ENCODE measurements around the gene ICA1L. TPM values are rescaled to one million over a fixed set of nuclear protein-coding genes. Genes with fewer than 3 reads are reported as not detected.

The ICA1L gene
- total and polyA plus RNA-seq, 12 donors = 0.81 to 12.1 (median 6.6) TPM

DNA sequence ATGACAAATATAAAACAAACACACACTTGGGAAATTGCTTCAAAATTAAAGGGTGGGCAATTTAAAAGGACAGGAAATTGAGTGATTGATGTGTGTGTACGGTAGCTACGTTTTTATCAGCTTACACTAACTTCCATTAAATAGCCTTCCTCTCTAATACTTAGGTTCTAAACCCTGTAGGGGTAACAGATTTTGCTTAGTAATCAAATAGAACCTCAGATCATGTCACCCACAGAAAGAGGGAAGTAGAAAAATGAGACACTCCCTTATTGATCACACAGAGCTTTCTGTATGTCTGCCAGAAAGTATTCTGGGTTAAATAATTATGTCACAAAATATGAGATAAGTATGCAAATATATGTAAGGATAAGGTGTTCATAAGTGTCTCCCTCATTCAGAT is 93.3 kb downstream of the ICA1L start:
- ATAC-seq = no peak
- no peaks in the 10 kb centered on the region for H3K9me3 ChIP-seq
- TF ChIP-seq, protein P1, sequence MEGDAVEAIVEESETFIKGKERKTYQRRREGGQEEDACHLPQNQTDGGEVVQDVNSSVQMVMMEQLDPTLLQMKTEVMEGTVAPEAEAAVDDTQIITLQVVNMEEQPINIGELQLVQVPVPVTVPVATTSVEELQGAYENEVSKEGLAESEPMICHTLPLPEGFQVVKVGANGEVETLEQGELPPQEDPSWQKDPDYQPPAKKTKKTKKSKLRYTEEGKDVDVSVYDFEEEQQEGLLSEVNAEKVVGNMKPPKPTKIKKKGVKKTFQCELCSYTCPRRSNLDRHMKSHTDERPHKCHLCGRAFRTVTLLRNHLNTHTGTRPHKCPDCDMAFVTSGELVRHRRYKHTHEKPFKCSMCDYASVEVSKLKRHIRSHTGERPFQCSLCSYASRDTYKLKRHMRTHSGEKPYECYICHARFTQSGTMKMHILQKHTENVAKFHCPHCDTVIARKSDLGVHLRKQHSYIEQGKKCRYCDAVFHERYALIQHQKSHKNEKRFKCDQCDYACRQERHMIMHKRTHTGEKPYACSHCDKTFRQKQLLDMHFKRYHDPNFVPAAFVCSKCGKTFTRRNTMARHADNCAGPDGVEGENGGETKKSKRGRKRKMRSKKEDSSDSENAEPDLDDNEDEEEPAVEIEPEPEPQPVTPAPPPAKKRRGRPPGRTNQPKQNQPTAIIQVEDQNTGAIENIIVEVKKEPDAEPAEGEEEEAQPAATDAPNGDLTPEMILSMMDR (IDR thresholded peaks at IDR 0.05) = no peak
- WGBS, 2 donors = 82 to 90% methylated on average over 2 of the region's 2 CpGs
- H3K36me3 ChIP-seq = peaks cover 0 to 66% (median 0%) of the 10 kb centered on the region in 9 donors
- H3K4me3 ChIP-seq = no peak overlapping the region
- no peaks in the 10 kb centered on the region for H3K4me1 ChIP-seq
- H3K27ac ChIP-seq = no peak overlapping the region
- intact Hi-C loops (cut with DNase I) = loop anchor here in 2 of 10 donors (10.0 kb wide), 2 partner anchors 87 to 97 kb away; partner anchors contain the start of gene ICA1L (in 1 of the 2)
- no peaks in the 10 kb centered on the region for H3K27me3 ChIP-seq
- no peak for DNase-seq

DNA sequence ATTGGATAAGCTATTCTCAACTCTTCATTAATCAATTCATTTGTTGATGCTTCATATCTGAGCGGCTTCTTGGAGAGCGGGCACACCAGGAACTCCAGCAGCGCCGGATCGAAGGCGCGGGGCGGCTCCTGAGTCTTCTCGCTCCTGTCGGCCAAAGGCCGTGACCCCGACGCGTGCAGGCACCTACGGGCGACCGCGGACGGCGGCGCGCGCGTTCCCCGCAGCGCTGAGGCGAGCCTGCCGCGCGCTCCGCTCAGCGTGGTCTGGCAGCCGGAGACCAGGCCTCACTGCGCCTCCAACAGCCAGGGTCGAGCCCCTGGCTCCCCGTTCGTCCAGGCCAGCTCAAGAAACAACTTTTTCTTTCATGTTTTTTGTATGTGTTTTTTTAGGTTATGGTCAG is 97.5 kb downstream of the ICA1L start:
- 87 to 89% methylated on average over 37 of the region's 37 CpGs for WGBS, 2 donors
- ATAC-seq = no peak
- H3K4me3 ChIP-seq = no peak overlapping the region
- H3K36me3 ChIP-seq = peaks cover 0 to 52% (median 0%) of the 10 kb centered on the region in 9 donors
- no peak overlapping the region for H3K27ac ChIP-seq
- no peaks in the 10 kb centered on the region for H3K9me3 ChIP-seq
- no peak for DNase-seq
- no peaks in the 10 kb centered on the region for H3K27me3 ChIP-seq
- TF ChIP-seq, protein P1 (IDR thresholded peaks at IDR 0.05) = no peak
- peaks cover 0 to 7% (median 0%) of the 10 kb centered on the region in 9 donors for H3K4me1 ChIP-seq
- intact Hi-C loops (cut with DNase I) = loop anchor here in 2 of 10 donors (10.0 kb wide), 2 partner anchors 91 to 101 kb away; partner anchors contain the start of gene ICA1L (in 1 of the 2)

DNA sequence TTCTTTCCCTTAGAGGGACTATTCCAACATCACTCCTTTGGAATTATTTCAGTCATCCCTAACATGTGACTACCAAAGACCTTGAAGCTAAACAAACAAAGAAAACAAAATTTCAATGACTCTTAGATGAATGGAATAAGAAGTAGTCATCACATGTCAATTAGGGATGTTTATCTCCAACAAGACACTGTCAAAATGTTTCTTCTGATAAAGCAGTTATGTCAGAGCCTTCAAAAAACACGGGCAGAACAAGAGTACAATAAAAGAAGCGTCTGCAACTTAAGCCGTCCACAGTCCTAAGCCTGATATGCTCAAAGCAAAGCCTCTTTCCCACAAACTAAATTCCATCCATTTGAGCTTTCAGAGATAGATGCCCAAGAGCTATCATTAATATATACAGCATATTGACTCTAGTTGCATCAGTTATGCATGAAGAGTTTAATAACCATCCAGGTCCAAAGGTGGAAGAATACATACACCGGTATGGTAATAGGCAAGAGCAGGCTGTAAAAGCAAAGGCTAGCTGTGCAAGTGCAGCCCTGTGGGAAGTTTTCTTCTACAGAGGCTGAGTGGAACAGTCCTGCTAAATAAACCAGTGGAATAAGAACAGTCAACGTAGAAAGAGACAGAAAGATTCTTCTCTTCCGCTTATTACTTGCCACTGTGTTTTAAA is 98.1 kb downstream of the ICA1L start:
- Histone ChIP-seq H3K27ac (no peak overlapping the region), H3K4me3 (no peak overlapping the region), H3K36me3 (peaks cover 0 to 46% (median 0%) of the 10 kb centered on the region in 9 donors), H3K4me1 (peaks cover 0 to 7% (median 0%) of the 10 kb centered on the region in 9 donors), H3K9me3 (no peaks in the 10 kb centered on the region), H3K27me3 (no peaks in the 10 kb centered on the region)
- no peak for ATAC-seq
- TF ChIP-seq, protein P1 (IDR thresholded peaks at IDR 0.05) = no peak
- no peak for DNase-seq
- WGBS, 2 donors = 83 to 85% methylated on average over 6 of the region's 6 CpGs
- intact Hi-C loops (cut with DNase I) = loop anchor here in 2 of 10 donors (10.0 kb wide), 2 partner anchors 91 to 101 kb away; partner anchors contain the start of gene ICA1L (in 1 of the 2)

DNA sequence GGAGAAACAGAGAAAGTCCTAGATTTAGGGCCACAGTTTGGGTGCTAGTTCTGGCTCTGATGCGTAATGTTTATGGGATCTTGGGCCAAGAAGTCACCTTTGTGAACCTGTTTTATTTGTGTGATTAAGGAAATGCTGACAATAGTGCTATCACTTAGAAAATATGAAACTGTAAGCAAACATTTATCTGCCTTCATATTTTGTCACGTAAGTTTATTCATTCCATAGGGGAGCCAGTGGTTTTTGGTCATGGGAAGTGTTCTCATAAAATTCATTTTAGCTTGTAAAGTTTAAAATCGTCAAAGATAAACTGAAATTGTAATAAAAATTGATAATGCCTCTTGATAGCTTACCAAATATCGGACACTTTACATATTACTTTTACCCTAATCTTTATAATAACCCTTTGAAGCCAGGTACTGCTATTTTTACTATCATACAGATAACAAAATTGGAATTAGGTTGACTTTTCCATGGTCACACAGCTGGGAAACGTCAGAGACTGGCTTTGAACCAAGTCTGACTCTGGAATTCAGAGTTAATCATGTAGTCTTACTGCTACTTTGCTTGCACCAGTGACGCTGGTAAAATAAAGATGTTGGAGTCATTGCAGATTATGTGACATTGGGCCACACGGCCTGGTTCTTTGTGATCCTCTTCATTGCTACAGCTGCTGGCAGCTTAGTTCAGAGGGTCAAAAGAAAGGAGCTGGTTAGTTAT is 99.7 kb downstream of the ICA1L start:
- peak in 1 of 2 donors; percentile 32 for DNase-seq
- intact Hi-C loops (cut with DNase I) = loop anchor here in 2 of 10 donors (10.0 kb wide), 2 partner anchors 93 to 103 kb away; partner anchors contain the start of gene ICA1L (in 1 of the 2)
- WGBS, 2 donors = 61% methylated on average over 7 of the region's 7 CpGs

More for the DNA sequence above, 99.7 kb downstream of the ICA1L start:
- H3K4me3 ChIP-seq = no peak overlapping the region
- peaks cover 0 to 36% (median 0%) of the 10 kb centered on the region in 9 donors for H3K36me3 ChIP-seq
- ATAC-seq = peak in 6 of 8 donors; percentile 27 to 48 (median 41)
- H3K27me3 ChIP-seq = no peaks in the 10 kb centered on the region
- no peak overlapping the region for H3K27ac ChIP-seq
- peaks cover 0 to 7% (median 0%) of the 10 kb centered on the region in 9 donors for H3K4me1 ChIP-seq
- H3K9me3 ChIP-seq = no peaks in the 10 kb centered on the region
- TF ChIP-seq, protein P1 (IDR thresholded peaks at IDR 0.05) = no peak
